Muscle layer of duodenum (tissue), 2 donors: ENCODE data around the gene ASPRV1.
"Not testable (repeated sequence)": the region's sequence is repeated elsewhere in the genome, so short reads cannot be mapped to it uniquely, and the experiment has no call there.

Experiments used
- H3K27ac ChIP-seq: one replicate; pipeline ENCODE4 v1.7.0; 2013; ENCODE audit warnings: mild to moderate bottlenecking, low read length
- H3K27me3 ChIP-seq: one replicate; pipeline ENCODE4 v1.7.0; 2013; ENCODE audit warnings: low read depth, mild to moderate bottlenecking, control low read depth, low read length
- H3K36me3 ChIP-seq, 2 donors: one replicate each; pipeline ENCODE4 v1.7.0; 2013; ENCODE audit warnings: low read length in 2 of 2, control low read depth in 1 of 2, mild to moderate bottlenecking in 1 of 2; ENCODE audit not compliant: insufficient read depth in 2 of 2, control insufficient read depth in 1 of 2
- H3K4me1 ChIP-seq, 2 donors: one replicate each; pipeline ENCODE4 v1.7.0; 2013; ENCODE audit warnings: low read length in 2 of 2, mild to moderate bottlenecking in 2 of 2, control low read depth in 1 of 2, moderate library complexity in 1 of 2; ENCODE audit not compliant: insufficient read depth in 2 of 2, control insufficient read depth in 1 of 2
- H3K4me3 ChIP-seq, 2 donors: one replicate each; pipeline ENCODE4 v1.7.0; 2013; ENCODE audit warnings: low read length in 2 of 2, low read depth in 1 of 2, mild to moderate bottlenecking in 1 of 2
- H3K9me3 ChIP-seq, 2 donors: one replicate each; pipeline ENCODE4 v1.7.0; 2013; ENCODE audit warnings: low read length in 2 of 2, control low read depth in 1 of 2, mild to moderate bottlenecking in 1 of 2; ENCODE audit not compliant: control insufficient read depth in 1 of 2
- donor health status: healthy.

ASPRV1 gene

GRCh38 chr2:69955029-69955428, 6.4 kb downstream of the ASPRV1 start:
- Histone ChIP-seq H3K4me1 (no peaks in the 10 kb centered on the region), H3K36me3 (no peaks in the 10 kb centered on the region), H3K27ac (no peak overlapping the region), H3K9me3 (no peaks in the 10 kb centered on the region), H3K27me3 (no peaks in the 10 kb centered on the region), H3K4me3 (no peak overlapping the region)

GRCh38 chr2:69954084-69954483, 7.3 kb downstream of the ASPRV1 start:
- H3K4me1 ChIP-seq: no peaks in the 10 kb centered on the region
- no peaks in the 10 kb centered on the region for H3K36me3 ChIP-seq
- no peak overlapping the region for H3K27ac ChIP-seq
- H3K4me3 ChIP-seq: no peak overlapping the region
- H3K9me3 ChIP-seq: no peaks in the 10 kb centered on the region
- peaks cover 2% of the 10 kb centered on the region for H3K27me3 ChIP-seq

- no peaks in the 10 kb centered on the region for H3K9me3 ChIP-seq
- no peak overlapping the region for H3K27ac ChIP-seq
- no peak overlapping the region for H3K4me3 ChIP-seq
- H3K36me3 ChIP-seq: no peaks in the 10 kb centered on the region
- peaks cover 4% of the 10 kb centered on the region for H3K27me3 ChIP-seq
- H3K4me1 ChIP-seq: no peaks in the 10 kb centered on the region
Measured at GRCh38 chr2:69952336-69953115, 8.9 kb downstream of the ASPRV1 start.

GRCh38 chr2:69950671-69951070, 10.8 kb downstream of the ASPRV1 start:
- not testable (repeated sequence) for H3K27me3 ChIP-seq, H3K4me1 ChIP-seq

GRCh38 chr2:69950241-69950640, 11.2 kb downstream of the ASPRV1 start:
- no peaks in the 10 kb centered on the region for H3K9me3 ChIP-seq
- H3K4me3 ChIP-seq: no peak overlapping the region
- H3K27ac ChIP-seq: no peak overlapping the region
- peaks cover 4% of the 10 kb centered on the region for H3K27me3 ChIP-seq
- H3K4me1 ChIP-seq: no peaks in the 10 kb centered on the region
- H3K36me3 ChIP-seq: no peaks in the 10 kb centered on the region

More at GRCh38 chr2:69950671-69951070, 10.8 kb downstream of the ASPRV1 start:
- not testable (repeated sequence) for H3K36me3 ChIP-seq, H3K27ac ChIP-seq, H3K9me3 ChIP-seq, H3K4me3 ChIP-seq

- no peaks in the 10 kb centered on the region for H3K9me3 ChIP-seq
- H3K4me1 ChIP-seq: no peaks in the 10 kb centered on the region
- H3K4me3 ChIP-seq: peak overlapping the region in 1 of 2 donors; percentile 11
- H3K36me3 ChIP-seq: no peaks in the 10 kb centered on the region
- H3K27me3 ChIP-seq: peaks cover 4% of the 10 kb centered on the region
- H3K27ac ChIP-seq: no peak overlapping the region
Measured at GRCh38 chr2:69948963-69949645, 12.3 kb downstream of the ASPRV1 start.

GRCh38 chr2:69948032-69948962, 13.1 kb downstream of the ASPRV1 start:
- Histone ChIP-seq H3K36me3 (peaks cover 1 to 3% of the 10 kb centered on the region in 2 donors), H3K4me3 (peak overlapping the region; percentile 1 to 11), H3K27ac (no peak overlapping the region), H3K4me1 (no peaks in the 10 kb centered on the region), H3K27me3 (peaks cover 4% of the 10 kb centered on the region), H3K9me3 (no peaks in the 10 kb centered on the region)

- H3K36me3 ChIP-seq: peaks cover 7% of the 10 kb centered on the region in 2 donors
- H3K4me3 ChIP-seq: no peak overlapping the region
- H3K9me3 ChIP-seq: no peaks in the 10 kb centered on the region
- H3K27me3 ChIP-seq: peaks cover 4% of the 10 kb centered on the region
- no peaks in the 10 kb centered on the region for H3K4me1 ChIP-seq
- H3K27ac ChIP-seq: no peak overlapping the region
Measured at GRCh38 chr2:69947325-69947931, 14.0 kb downstream of the ASPRV1 start.

GRCh38 chr2:69946351-69947324, 14.8 kb downstream of the ASPRV1 start:
- H3K27ac ChIP-seq: no peak overlapping the region
- H3K9me3 ChIP-seq: no peaks in the 10 kb centered on the region
- peaks cover 4% of the 10 kb centered on the region for H3K27me3 ChIP-seq
- no peaks in the 10 kb centered on the region for H3K4me1 ChIP-seq
- peaks cover 13 to 14% of the 10 kb centered on the region in 2 donors for H3K36me3 ChIP-seq
- no peak overlapping the region for H3K4me3 ChIP-seq

GRCh38 chr2:69945941-69946340, 15.5 kb downstream of the ASPRV1 start:
- H3K4me3 ChIP-seq: no peak overlapping the region
- H3K27me3 ChIP-seq: peaks cover 4% of the 10 kb centered on the region
- no peak overlapping the region for H3K27ac ChIP-seq
- H3K4me1 ChIP-seq: no peaks in the 10 kb centered on the region
- H3K36me3 ChIP-seq: peaks cover 15 to 19% of the 10 kb centered on the region in 2 donors
- H3K9me3 ChIP-seq: no peaks in the 10 kb centered on the region
